GM10266 (cell line): Measurements from ENCODE around the gene KIFC3.

Experiments used
- DNase-seq: peaks from one replicate; pipeline ENCODE4 v3.0.0; 2012; ENCODE audit errors: extremely low spot score
- TF ChIP-seq, protein P1 (sequence below): IDR thresholded peaks from 2 replicates; pipeline ENCODE4 v1.5.1; 2012; ENCODE audit warnings: mild to moderate bottlenecking, low read depth; ENCODE audit not compliant: control insufficient read depth, insufficient read depth; ENCODE audit errors: missing control alignments

Gene KIFC3

DNA sequence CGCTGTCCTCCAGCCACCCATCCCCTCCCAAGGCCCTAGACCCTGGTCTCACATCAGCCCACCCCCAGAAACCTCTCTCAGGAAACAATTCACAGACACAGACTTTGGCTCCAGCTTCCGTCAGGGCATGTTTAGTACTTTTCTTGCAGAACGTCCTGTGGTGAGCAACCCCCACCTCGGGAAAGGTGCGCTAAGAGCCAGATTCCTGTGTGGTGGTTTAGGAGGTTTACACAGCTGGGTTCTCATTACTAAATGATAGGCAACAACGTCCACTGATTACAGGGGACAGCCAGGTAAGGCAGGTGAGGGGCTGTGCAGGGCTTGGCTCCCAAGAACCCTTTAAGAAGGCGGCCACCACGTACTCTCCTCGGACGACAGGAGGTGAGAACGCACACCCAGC lies 29.3 kb downstream of the KIFC3 start:
- DNase-seq: no peak
- TF ChIP-seq, protein P1, sequence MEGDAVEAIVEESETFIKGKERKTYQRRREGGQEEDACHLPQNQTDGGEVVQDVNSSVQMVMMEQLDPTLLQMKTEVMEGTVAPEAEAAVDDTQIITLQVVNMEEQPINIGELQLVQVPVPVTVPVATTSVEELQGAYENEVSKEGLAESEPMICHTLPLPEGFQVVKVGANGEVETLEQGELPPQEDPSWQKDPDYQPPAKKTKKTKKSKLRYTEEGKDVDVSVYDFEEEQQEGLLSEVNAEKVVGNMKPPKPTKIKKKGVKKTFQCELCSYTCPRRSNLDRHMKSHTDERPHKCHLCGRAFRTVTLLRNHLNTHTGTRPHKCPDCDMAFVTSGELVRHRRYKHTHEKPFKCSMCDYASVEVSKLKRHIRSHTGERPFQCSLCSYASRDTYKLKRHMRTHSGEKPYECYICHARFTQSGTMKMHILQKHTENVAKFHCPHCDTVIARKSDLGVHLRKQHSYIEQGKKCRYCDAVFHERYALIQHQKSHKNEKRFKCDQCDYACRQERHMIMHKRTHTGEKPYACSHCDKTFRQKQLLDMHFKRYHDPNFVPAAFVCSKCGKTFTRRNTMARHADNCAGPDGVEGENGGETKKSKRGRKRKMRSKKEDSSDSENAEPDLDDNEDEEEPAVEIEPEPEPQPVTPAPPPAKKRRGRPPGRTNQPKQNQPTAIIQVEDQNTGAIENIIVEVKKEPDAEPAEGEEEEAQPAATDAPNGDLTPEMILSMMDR: no peak

DNA sequence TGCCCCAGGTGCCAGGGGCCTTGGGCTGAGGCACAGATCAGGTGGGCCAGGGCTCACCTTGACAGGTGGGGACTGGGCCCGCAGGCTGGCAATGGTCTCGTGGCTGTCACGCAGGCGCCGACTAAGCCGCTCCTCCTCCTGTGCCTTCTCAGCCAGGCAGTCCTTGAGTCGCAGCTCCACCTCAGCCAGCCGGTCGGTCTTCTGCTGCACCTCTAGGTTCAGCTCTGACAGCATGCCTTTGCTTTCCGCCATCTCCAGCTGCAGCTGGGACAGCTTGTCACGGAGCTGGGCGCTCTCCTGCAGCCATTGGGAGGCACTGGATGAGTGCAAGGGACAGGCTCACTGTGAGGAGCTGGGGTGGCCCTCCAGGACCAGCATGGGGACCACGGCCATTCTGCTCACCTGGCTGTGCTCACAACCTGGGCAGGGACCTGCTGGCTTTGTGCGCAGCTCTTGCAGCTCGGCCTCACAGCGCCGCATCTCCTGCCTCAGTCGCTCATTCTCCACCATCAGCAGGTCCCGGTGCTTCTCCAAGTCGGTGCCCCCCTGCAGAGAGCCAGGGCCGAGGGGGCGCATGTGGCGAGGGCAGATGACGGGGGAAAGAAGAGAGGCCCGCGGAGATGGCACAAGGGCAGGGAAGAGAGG lies 31.0 kb downstream of the KIFC3 start:
- no peak for DNase-seq
- TF ChIP-seq, protein P1: no peak

- TF ChIP-seq, protein P1: no peak
- DNase-seq: no peak
Observed at GRCh38 chr16:57770361-57770760, 31.9 kb downstream of the KIFC3 start.

- TF ChIP-seq, protein P1: no peak
- no peak for DNase-seq
Observed at GRCh38 chr16:57769541-57770145, 32.6 kb downstream of the KIFC3 start.

DNA sequence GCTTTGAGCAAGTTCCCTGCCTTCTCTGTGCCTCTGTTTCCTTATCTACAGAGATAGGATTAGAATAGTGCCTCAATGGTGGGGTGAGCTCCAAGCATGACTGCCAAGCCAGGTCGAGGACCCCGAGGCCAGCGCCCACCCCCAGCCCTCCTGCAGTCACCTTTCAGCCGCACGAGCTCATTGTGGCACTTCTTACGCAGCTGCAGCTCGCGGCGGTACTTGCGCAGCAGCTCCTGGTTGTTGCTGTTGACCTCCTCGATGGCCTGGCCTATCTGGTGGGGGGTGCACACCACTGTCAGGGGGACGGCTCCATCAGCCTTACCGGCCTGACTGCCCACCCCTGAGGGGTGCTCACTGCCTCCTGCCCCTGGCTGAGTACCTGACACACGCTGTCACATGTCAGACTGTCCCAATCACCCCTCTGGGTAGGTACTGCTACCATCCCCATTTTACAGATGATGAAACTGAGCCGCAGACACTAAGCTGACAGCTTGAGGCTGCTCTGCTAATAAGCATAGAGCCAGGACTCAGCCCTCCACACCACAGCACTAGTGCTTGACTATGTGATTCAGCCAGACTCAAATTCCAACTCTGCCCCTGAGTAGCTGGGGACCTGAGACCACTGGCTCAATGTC lies 35.5 kb downstream of the KIFC3 start:
- TF ChIP-seq, protein P1: no peak
- DNase-seq: no peak

GRCh38 chr16:57765160-57765728 lies 37.0 kb downstream of the KIFC3 start:
- TF ChIP-seq, protein P1: no peak
- no peak for DNase-seq

GRCh38 chr16:57764341-57765159 lies 37.7 kb downstream of the KIFC3 start:
- TF ChIP-seq, protein P1: no peak
- peak; percentile 72 for DNase-seq
